ENCODE results near the gene SMPX. TPM values are rescaled to one million over a fixed set of nuclear protein-coding genes. Genes with fewer than 3 reads are reported as not detected.

The SMPX gene
- total RNA-seq, 1 donor from 2014 or later: 204 TPM

DNA sequence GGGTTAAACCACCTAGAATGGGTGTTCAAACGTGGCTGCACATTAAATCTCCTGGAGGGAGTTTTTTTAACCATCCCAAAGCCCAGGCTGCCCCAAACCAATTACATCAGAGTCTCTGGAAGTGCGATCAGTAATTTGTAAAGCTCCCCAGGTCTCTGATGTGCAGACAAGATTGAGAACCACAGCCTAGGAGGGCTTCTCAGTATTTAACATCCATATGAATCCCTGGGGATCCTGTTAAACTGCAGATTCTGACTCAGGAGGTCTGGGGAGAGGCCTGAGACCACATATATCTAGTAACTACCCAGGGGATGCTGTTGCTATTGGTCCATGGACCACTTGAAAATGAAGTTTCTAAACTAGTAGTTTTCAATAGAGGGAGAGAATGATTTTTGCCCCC is 42.6 kb downstream of the SMPX start:
- no peak for DNase-seq (ENCODE audit: low read depth)

DNA sequence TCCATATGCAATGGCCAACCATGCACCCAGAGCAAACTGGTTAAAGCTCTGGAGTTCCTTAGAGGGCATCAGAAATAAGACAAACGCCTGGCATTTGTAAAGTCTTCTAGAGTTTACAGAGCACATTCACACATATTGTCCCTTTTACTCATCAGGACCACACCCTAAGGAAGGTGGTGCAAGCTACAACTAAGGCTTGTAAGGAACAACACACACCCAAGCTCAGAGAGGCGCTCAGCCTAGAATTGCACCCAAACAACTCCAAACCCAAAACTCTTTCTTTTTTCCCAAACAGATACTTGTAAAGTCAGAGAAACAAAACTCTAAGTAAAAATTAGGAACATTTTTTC is 46.1 kb downstream of the SMPX start:
- no peak for DNase-seq (ENCODE audit: low read depth)

DNA sequence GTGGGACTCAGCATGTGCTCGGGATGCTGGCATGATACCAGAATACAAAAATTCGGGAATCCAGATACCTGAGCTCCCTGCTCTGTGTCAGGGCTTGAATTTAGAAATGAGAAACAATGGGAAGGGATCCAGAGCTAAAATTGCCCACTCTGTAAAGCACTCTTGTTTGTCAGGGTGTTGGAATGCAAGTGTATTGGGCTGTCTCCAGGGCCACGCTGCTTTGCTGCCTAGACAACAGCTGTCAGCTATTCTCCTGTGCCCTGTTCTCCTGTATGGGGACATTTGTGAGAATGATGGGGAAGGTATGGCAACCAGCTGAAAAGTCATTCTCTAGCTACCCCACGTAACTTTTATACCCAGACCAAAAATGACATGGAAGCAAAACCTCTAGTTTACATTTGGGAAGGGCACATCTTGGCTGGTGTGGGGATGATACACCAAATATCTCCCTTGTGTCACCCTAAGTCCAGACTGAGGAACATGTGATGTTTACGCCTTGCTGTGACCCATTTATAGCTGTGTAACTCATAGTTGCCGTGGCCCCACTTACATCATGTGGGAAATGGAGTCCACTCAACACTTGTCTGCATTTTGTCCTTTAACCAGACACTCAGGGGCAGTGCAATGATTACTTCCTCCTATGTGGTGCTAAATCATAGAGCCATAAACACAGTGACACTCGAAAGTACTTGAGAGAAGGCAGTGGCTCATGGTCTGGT is 46.6 kb downstream of the SMPX start:
- peak; percentile 58 for DNase-seq (ENCODE audit: low read depth)

DNA sequence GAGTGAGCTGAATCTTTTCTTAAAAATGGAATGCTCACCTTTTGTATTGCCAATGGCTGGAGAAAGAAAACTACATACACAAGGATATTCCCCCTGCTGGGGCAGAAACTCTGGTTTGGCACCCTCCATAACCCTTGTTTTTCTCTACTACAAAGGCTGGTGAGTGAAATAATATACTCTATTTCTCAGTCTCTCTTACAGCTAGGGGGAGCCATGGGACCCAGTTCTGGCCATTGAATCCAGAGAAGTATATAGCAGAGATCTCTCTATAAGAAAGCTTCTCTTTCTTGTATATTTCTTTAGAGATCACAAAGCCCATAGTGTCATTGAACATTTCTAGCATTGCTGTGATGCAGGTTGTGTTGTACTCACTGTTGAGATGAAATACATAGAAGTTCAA is 49.8 kb downstream of the SMPX start:
- peak; percentile 16 for DNase-seq (ENCODE audit: low read depth)

DNA sequence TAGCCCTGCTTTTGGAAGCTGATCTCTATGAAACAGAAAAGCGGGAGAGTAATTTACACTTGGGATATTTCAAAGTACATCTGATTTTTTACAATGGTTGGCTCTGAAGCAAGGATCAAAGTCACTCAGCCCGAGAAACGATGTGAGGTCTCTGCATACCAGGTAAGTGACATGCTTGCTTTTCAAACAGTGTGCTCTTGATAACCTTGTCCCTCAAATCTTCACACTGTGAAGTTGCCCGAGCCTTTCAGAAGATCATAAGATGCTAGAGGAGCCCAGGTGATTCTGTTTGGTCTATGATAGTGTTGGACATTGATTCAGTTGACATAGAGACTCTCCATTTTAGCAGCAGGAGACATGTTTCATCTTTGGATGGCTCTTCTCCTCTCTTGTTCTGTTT is 52.7 kb downstream of the SMPX start:
- no peak for DNase-seq (ENCODE audit: low read depth)

DNA sequence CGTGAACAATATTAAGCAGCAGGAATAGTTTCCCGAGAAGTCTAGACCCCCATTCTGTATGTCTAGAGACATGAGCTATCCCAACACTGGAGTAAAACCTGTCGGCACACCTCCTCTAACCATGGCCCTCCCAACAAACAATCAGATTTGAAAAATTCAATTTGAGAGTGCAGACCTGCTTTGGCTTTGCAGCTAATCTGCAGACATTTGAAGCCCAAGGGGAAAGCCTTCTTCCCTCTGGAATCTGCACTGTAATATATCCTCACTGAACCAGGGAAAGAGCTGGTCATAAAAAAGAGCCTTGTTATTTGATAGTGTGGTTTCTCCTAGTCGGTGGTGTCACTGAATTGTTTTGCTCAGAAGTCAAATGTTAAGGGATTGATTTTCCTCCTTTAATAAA is 55.2 kb downstream of the SMPX start:
- DNase-seq (ENCODE audit: low read depth): peak; percentile 8

DNA sequence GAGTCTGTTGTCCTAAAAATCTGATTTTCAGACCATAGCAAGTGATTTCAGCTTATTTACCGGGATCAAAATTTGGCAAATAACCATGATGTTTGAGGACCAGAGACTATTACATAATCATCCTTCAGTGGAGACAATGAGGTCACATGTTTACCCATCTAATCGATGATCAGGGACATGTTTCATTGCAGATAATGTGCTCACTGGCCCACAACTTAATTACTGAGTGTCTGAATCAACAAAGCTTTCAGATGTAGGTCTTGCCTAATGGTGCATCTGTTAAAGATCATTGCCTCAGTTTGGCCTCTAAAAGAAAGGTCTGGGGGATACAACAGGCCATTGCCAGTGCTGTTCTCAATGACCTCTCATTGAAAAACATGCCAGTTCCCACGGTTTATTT is 56.9 kb downstream of the SMPX start:
- no peak for DNase-seq (ENCODE audit: low read depth)

DNA sequence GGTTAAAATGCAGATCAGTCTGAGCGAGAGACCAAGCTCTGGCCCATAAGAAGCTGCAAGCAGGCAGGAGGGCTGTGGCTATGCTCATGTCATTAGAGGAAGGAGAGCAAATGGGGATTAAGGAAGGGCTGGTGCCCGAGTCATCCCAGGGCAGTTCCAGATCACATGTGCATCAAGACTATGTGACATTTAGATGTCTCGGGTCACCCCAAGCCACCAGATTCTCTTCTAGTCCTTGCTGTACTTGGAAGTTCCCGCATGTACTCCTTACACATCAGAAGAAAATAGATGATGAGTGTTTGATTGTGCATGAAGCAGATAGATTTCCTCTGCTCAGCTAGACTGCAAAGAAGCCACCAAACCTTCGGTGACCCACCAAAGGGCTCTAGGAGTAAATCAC is 57.6 kb downstream of the SMPX start:
- peak; percentile 23 for DNase-seq (ENCODE audit: low read depth)

DNA sequence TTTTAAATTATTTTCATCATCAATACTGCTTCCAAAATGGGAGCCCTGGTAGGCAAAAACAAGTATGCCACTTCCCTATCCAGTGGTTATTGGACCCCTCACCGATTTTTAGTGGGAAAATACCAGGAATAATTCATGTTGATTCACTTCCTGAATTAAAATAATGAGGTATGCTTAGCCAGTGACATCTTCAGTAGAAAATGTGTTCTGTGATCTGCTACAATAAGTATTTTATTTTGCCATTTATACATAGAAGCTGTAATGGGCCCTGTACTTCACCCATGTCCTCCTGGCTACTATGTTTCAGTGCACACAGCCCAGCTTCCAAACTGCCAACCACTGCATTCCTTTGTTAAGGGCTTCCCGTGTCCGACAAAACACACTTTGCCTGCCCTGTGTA is 58.8 kb downstream of the SMPX start:
- DNase-seq (ENCODE audit: low read depth): no peak

DNA sequence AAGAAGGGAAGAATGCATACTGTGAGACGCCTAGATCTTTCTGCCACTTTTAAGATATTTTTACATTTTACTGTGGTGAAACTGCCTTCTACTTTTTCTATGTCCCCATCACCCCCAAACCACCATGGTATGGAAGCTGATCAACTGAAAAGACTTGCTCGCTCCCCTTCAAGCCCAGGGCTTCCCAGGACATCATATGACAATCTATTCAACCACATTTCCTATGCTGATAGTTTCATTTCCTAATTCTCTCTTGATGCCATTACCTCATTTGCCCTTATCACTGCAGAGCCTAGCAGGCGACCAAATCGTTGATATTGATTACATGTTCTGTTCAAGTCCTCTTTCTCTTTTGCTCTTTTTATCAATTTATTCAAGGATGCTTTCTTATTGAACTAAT is 59.6 kb downstream of the SMPX start:
- DNase-seq (ENCODE audit: low read depth): no peak

DNA sequence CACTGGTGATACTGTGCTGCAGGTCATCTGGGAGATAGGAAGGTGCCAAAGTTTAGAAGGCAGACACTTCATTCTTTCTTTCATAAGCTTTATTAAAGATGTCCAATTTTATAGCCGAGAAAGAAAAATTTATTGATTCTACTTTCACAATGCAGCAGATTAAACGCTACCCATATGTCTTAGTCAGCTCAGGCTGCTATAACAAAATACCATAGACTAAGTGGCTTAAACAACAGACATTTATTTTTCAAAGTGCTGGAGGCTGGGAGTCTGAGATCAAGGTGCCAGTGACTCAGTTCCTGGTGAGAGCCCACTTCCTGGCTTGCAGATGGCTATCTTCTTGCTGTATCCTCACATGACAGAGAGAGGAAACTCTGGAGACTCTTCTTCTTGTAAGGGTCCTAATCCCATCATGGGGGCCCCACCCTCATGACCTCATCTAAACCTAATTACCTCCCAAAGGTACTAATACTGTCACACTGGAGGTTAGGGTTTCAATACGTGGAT is 66.4 kb downstream of the SMPX start:
- no peak for DNase-seq (ENCODE audit: low read depth)

DNA sequence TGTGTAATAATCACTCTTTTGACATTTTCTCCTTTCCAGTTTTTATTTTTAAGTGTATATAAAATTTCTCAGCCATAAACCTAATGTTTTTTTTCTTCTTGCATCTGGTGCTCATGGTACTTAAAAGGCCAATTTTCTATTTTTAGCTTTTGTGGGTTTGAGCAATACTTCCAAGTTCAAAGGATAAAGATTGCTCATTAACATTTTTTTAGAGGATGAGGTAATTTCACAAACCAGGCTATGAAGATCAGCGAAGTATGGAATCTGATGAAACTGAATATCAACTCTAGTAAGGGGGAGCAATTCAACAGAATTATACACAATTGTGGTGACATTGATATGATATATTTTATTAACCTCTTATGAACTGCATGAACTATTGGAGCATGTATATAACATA is 74.0 kb downstream of the SMPX start:
- peak; percentile 14 for DNase-seq (ENCODE audit: low read depth)

DNA sequence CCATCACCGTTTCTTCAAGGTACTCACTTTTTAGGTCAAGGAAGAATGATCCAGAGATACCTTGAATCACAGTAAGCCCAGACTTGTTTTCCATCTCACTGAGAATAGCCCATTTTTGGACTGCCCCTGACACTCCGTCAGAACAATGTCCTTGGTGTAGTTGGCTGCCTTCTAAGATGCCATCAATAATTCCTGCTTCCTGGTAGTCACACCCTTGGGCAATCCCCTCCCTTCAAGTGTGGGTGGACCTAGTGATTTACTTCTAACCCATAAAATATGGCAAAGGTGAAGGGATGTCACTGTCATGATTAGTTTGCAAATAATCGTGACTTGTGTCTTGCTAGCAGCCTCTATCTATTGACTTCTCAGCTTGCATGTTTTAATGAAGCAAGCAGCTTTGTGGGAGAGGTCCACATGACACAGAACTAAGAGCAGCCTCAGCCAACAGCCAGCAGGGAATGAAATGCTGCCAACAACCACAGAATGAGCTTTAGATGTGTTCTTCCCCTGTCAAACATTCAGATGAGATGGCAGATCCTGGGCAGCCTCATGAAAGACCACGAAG is 79.8 kb downstream of the SMPX start:
- no peak for DNase-seq (ENCODE audit: low read depth)

DNA sequence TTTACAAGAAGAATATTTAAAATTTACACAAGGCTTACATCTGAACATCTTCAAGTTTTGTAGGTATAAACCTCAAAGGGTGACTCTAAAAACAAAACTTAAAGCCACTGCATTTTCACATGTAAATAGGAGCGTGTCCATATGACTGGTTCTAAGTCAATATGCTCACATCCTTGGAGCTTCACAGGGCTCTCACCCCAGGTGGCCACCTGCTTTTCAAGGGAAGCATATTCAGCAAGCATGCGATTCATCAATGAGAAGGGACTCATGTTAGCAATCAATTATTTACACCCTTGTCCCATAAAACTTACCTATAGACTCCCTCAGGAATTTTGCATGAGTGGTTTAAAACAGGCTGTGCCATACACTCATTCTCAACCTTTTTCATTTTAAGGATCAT is 82.0 kb downstream of the SMPX start:
- DNase-seq (ENCODE audit: low read depth): no peak

DNA sequence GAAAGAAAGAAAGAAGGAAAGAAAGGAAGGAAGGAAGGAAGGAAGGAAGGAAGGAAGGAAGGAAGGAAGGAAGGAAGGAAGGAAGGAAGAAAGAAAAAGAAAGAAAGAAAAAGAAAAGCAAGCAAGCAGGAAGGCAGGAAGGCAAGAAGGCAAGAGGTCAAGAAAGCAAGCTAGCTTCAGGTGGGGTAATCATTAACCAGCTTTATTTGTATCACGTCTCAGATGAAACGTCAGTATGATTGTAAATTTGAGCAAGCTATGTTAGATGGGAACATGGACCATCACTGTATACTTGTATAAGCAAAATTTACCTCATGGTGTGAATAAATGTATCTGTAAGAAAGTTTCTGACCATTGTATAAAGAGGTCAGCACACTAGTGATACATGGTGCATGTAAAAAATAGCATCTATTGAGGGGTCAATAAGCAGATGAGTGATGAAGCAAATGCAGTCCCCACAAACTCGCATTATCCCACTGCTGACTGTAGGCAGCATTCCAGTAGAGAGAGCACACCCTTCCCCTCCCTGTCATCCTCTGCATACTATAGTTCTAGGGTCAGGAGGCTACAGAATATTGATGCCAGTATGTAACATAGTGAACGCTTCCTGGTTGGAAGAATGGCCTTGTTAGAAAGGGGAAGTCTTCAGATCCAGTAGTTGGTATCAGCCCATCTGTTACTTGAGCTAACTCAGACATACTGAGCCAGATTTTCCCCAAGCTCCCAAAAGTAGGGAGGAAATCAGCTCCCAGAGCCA is 83.3 kb downstream of the SMPX start:
- DNase-seq (ENCODE audit: low read depth): no peak

DNA sequence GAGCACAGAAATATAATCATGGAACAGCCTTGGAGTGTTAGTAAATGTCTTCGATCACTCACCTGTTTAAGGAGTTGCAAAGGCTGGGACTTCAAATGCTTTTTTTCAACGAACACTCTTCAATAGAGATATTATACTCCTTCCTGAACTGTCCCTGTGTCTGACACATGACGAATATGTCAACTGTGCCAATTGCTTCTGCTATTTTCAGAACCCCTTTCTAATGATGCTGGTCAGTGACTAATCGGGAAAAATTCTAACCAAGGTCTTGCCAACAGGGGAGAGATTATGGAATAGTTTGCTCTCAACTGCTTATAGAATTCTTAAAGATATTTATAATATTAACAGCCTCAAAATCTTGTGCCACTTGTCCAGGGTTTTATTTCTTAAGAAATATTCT is 91.2 kb downstream of the SMPX start:
- peak; percentile 66 for DNase-seq (ENCODE audit: low read depth)

DNA sequence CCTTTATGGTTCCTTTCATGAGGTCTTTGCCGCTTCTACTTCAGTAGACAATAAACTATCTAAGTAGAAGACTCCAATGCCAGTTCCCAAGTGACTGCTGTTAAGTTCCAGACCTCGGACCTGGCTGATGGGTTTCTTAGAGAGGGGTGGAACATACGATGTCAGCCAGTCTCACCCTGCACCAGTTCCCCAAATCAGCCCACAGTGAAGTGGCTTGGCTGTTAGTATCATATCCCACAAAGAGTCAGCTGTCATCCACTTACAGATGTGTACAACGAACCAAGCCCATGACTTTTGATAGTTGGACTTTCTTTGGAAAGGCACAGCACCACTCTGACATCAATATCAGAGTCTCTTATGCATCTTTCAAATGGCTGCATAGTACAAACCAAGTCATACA is 91.7 kb downstream of the SMPX start:
- DNase-seq (ENCODE audit: low read depth): peak; percentile 24

DNA sequence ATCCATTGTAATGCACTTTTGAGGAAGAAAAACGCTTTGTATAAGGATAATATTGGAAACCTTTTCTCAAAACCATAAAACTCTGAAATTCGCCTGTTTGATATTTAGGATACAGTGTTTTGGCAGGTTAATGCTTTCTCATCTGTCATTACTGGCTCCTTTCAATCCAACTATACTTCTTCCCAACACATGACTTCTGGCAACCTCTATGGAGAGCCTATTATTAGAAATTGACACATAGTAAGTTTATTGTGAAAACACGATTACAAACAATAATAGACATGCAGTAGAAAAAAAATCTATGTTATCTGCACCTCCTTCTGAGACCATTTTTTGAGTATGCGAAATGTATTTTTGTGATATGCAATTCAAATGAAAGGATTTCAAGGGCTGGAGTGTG is 95.2 kb downstream of the SMPX start:
- no peak for DNase-seq (ENCODE audit: low read depth)

DNA sequence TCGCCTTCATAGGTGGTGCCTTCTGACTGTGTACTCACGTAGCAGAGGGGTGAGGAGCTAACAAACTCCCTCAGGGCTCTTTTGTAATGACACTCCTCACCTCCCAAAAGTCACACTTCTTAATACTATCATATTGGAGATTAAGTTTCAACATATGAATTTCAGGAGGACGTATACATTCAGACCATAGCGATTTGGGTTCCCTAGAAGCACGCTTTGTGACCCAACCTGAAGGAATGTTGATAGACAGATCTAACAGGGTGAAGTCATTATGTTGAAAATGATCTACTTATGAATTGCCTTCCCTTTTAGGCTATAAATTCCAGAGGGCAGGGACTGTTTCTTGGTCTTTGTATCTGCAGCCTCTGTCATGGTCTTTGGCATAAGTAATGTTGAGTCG is 96.6 kb downstream of the SMPX start:
- DNase-seq (ENCODE audit: low read depth): no peak

DNA sequence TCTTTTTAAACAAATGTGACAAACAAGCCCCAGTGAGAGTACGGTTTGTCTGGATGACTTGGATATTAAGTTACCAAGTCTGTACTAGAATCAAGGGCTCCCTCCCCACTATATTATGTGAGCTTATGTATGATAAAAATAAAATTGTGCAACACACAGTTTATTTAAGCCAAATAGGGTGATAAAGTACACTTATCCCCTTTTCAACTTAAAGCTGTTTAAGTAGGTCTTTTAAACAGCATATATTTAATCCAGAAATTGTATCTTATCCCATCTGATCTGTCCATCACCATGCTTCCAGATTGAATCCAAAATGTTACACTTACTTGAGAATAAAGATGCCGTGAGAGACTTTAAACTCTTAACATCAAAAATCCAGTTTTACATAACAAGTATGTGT is 97.8 kb downstream of the SMPX start:
- DNase-seq (ENCODE audit: low read depth): no peak

DNA sequence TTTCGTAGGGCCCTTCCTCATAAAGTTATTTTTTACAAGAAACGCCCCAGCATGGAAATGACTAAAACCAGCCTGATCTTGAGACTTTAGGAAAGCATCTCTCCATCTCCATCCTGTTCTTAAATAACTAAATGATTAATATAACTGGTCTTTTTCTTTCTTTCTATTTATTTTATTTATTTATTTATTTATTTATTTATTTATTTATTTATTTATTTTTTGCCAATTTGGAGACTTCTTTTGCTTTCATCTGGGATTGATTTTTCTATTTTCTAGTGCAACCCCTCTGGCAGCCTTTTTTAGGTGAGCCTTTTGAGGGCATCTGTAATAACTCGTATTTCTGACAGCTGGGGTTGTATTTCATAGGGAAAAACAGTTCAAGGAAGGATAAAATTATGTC is 98.6 kb downstream of the SMPX start:
- DNase-seq (ENCODE audit: low read depth): no peak

DNA sequence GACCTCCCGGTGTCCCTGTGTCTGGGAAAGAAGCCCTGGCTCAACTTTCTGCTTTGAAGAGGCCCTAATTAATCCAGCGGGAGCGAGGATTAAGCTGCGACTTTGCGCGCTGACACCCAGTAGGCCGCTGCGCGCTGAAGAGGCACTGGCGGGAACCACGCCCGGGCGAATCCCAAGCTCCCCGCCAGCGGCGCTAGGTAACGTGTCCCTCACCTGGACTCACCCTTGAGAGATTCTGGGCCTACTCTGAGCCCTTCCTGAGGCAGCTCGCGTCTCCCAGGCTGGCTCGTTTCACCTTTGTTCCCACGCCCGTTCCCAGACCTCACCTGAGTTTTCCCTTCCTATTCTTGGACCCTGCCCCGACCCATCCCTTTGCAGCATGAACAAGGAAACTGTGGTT is 99.2 kb downstream of the SMPX start:
- DNase-seq (ENCODE audit: low read depth): no peak
